PC-9 (cell line): ENCODE measurements around the gene ZNF598.

ENCODE experiments used
- CTCF ChIP-seq: fragments of 200-600 bp; sonication (generic); conservative IDR thresholded peaks from 2 replicates; pipeline ENCODE4 v1.6.1; 2017; ENCODE audit warnings: mixed run types, antibody characterized with exemption, mild to moderate bottlenecking, moderate library complexity
- EZH2 ChIP-seq: fragments of 200-600 bp; sonication (generic); IDR thresholded peaks from 2 replicates; pipeline ENCODE4 v1.8.0; 2017; ENCODE audit warnings: antibody characterized with exemption, low read depth

DNA sequence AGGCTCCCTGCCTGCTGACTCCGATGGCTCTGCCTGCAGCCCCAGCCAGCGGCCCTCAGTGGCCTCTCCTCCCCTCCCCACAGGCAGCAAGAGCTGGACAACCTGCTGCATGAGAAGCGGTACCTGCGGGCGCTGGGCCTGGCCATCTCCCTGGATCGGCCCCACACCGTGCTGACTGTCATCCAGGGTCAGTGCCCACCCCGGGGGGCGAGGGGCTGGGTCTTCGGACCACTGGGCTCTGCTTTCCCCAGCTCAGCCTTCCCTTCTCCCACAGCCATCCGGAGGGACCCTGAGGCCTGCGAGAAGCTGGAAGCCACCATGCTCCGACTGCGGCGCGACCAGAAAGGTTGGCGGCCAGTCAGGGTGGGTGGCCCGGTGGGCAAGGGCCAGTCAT, 31.7 kb downstream of the ZNF598 start:
- TF ChIP-seq CTCF (no peak), EZH2 (no peak)
